ENCODE results near the gene THSD7B. TPM values are rescaled to one million over a fixed set of nuclear protein-coding genes. Genes with fewer than 3 reads are reported as not detected.

The THSD7B gene
- total and polyA plus RNA-seq, 7 donors: 0.03 to 0.67 (median 0.13) TPM; not detected in 1

DNA sequence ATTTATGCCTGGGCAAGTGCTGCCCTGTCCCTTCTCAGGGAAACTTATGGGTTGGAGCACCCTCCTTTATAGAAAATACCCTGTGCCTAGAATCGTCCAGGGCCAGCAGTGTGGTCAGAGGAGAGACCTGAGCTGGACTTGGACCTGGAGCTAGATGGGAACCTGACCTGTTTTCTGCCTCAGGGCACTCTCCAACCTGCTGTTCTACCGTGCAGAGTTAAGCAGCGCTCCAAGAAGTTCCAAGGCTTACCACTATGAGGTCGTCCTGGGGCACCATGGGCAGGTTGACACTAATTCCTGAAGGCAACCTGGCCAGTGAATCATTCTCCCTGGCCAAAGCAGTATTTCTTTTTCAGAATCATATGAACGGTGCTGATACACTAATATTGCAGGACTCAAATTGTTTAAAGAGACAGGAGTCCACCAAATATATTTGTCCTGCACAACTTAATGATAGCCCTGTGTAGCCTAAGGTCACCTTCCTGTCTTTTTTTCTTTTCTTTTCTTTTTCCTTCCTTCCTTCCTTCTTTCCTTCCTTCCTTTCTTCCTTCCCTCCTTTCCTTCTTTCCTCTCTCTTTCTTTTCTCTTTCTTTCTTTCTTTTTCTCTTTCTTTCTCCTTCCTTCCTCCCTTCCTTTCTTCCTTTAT, 743.5 kb downstream of the THSD7B start:
- Histone ChIP-seq H3K27ac (no peak overlapping the region), H3K9me3 (no peaks in the 10 kb centered on the region), H3K4me1 (no peaks in the 10 kb centered on the region), H3K27me3 (ENCODE audit: insufficient read depth in 3 of 3, low read length in 2 of 3) (no peaks in the 10 kb centered on the region), H3K36me3 (ENCODE audit: insufficient read depth in 1 of 2, low read depth in 1 of 2) (no peaks in the 10 kb centered on the region), H3K4me3 (no peak overlapping the region)
- no peak for TF ChIP-seq CTCF (IDR thresholded peaks at IDR 0.05)
- ATAC-seq: no peak
- DNase-seq: no peak
- 26 to 43% (median 40%) methylated on average over 5 of the region's 5 CpGs for WGBS, 3 donors
- intact Hi-C loops (cut with DNase I): no loop called here

- H3K9me3 ChIP-seq: no peaks in the 10 kb centered on the region
- no peak for TF ChIP-seq CTCF (IDR thresholded peaks at IDR 0.05)
- H3K27me3 ChIP-seq (ENCODE audit: insufficient read depth in 3 of 3, low read length in 2 of 3): no peaks in the 10 kb centered on the region
- WGBS, 3 donors: 32 to 60% (median 52%) methylated on average over 1 of the region's 1 CpG
- DNase-seq (no peak), ATAC-seq (no peak)
- no peaks in the 10 kb centered on the region for H3K4me1 ChIP-seq
- no peak overlapping the region for H3K4me3 ChIP-seq
- intact Hi-C loops (cut with DNase I): no loop called here
- no peaks in the 10 kb centered on the region for H3K36me3 ChIP-seq (ENCODE audit: insufficient read depth in 1 of 2, low read depth in 1 of 2)
- H3K27ac ChIP-seq: no peak overlapping the region
Measured at GRCh38 chr2:137511526-137511925, 746.2 kb downstream of the THSD7B start.

DNA sequence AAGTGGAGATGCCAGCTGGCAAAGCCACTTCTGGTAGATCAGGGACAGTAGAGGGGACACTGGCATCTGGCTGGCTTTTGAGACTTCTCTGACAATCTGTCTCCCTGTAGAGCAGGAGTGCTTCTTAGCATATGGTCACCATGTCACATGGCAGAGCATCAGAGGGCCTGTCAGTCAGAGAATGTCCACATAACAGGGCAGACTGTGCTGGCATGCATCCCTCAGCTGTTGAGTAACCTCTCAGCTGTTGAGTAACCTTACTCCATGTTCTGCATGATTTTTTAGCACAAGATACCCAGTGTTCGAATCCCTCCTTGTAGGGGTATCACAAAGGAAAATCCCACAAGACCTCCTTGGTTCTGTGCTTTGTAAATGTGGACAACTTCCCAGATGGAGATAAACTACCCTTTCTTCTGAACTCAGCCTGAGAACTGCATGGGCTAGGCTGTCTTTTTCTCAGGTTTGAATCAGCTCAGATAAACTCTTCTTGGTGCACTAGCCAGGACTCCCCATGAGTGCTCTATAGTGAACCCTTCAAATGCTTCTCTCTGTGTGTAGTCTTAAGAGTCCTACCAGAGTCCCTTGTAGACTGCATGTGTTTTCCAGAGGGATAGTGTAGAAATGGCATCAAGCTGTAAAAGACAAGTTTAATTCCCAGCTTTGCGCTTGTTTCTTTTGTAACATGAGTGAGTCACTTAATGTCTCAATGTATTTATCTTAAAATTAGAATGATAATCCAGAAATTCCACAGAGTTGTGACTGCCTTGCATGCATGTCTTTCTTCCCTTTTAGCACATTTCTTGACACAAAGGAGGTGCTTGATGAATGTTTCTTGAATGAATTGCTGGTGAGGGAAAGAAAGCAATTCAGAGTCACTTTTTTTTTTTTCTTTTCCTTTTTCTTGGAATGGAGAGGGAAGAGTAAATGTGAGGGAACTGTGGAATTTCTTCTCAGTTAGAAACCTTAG, 756.6 kb downstream of the THSD7B start:
- no peak for TF ChIP-seq CTCF (IDR thresholded peaks at IDR 0.05)
- no peak for ATAC-seq
- no peaks in the 10 kb centered on the region for H3K9me3 ChIP-seq
- no peak overlapping the region for H3K4me3 ChIP-seq
- DNase-seq: no peak
- H3K27me3 ChIP-seq (ENCODE audit: insufficient read depth in 3 of 3, low read length in 2 of 3): no peaks in the 10 kb centered on the region
- WGBS, 3 donors: 63 to 70% (median 70%) methylated on average over 2 of the region's 2 CpGs
- H3K36me3 ChIP-seq (ENCODE audit: insufficient read depth in 1 of 2, low read depth in 1 of 2): no peaks in the 10 kb centered on the region
- intact Hi-C loops (cut with DNase I): no loop called here
- no peaks in the 10 kb centered on the region for H3K4me1 ChIP-seq
- H3K27ac ChIP-seq: no peak overlapping the region

- DNase-seq: no peak
- H3K4me3 ChIP-seq: no peak overlapping the region
- H3K9me3 ChIP-seq: no peaks in the 10 kb centered on the region
- ATAC-seq: no peak
- H3K27me3 ChIP-seq (ENCODE audit: insufficient read depth in 3 of 3, low read length in 2 of 3): no peaks in the 10 kb centered on the region
- no peaks in the 10 kb centered on the region for H3K36me3 ChIP-seq (ENCODE audit: insufficient read depth in 1 of 2, low read depth in 1 of 2)
- intact Hi-C loops (cut with DNase I): no loop called here
- H3K4me1 ChIP-seq: no peaks in the 10 kb centered on the region
- no peak for TF ChIP-seq CTCF (IDR thresholded peaks at IDR 0.05)
- H3K27ac ChIP-seq: no peak overlapping the region
- WGBS, 3 donors: 46 to 58% (median 58%) methylated on average over 1 of the region's 1 CpG
Measured at GRCh38 chr2:137522620-137523011, 757.3 kb downstream of the THSD7B start.
